Endothelial cell of umbilical vein (primary cell): ENCODE data around the gene NRG3.

Experiments
- CTCF ChIP-seq, 2 donors: IDR thresholded peaks; 1 replicate in 1 of 2; 2 replicates in 1 of 2; pipeline ENCODE4 v1.5.1; 2011; ENCODE audit warnings: low read length in 2 of 2, mild to moderate bottlenecking in 2 of 2, moderate library complexity in 2 of 2, control low read depth in 1 of 2, inconsistent platforms in 1 of 2, low read depth in 1 of 2; ENCODE audit not compliant: insufficient read depth in 1 of 2; ENCODE audit errors: extremely low read depth in 1 of 2
- EZH2 ChIP-seq: IDR thresholded peaks from 2 replicates; pipeline ENCODE4 v1.6.1; 2012; ENCODE audit warnings: borderline replicate concordance, low read depth, mild to moderate bottlenecking, moderate library complexity, low read length, inconsistent platforms; ENCODE audit not compliant: severe bottlenecking
- FOS ChIP-seq: IDR thresholded peaks from 2 replicates; pipeline ENCODE4 v1.6.1; 2011; ENCODE audit warnings: mild to moderate bottlenecking, low read length, moderate library complexity, borderline replicate concordance; ENCODE audit not compliant: insufficient read depth
- JUN ChIP-seq: IDR thresholded peaks from 2 replicates; pipeline ENCODE4 v1.6.1; 2011; ENCODE audit warnings: borderline replicate concordance, low read depth; ENCODE audit not compliant: insufficient read length, insufficient read depth
- MAX ChIP-seq: IDR thresholded peaks from 2 replicates; pipeline ENCODE4 v1.6.1; 2011; ENCODE audit not compliant: insufficient read depth, insufficient read length
- POLR2A ChIP-seq: IDR thresholded peaks from 2 replicates; pipeline ENCODE4 v1.6.1; 2012; ENCODE audit warnings: low read depth, mild to moderate bottlenecking, control low read depth, low read length
- POLR2AphosphoS5 ChIP-seq: IDR thresholded peaks from 2 replicates; pipeline ENCODE4 v1.6.1; 2012; ENCODE audit warnings: low read depth, mild to moderate bottlenecking, control low read depth, low read length, moderate library complexity; ENCODE audit not compliant: insufficient read depth

- TF ChIP-seq CTCF (IDR thresholded peaks at IDR 0.05; ENCODE audit: extremely low read depth in 1 of 2, insufficient read depth in 1 of 2, low read depth in 1 of 2, low read length in 2 of 2) (no peak), EZH2 (no peak), POLR2AphosphoS5 (no peak), FOS (no peak), POLR2A (no peak), JUN (no peak), MAX (no peak)
Measured at GRCh38 chr10:82212753-82213152, 337.8 kb downstream of the NRG3 start.
